H9 (cell line): ENCODE results near the gene ZNF117. TPM values are rescaled to one million over a fixed set of nuclear protein-coding genes. Genes with fewer than 3 reads are reported as not detected.

Experiments used
- DNase-seq: peaks from one replicate; pipeline ENCODE4 v3.0.0-alpha.2; 2017
- H2AFZ ChIP-seq: one replicate; pipeline ENCODE4 v1.6.1; 2013; ENCODE audit warnings: mild to moderate bottlenecking, low read length, control low read depth, moderate library complexity
- H2AK5ac ChIP-seq: 2 replicates; pipeline ENCODE4 v1.6.1; 2013; ENCODE audit warnings: low read length, control low read depth, mixed read lengths; ENCODE audit not compliant: insufficient read length
- H2BK120ac ChIP-seq: one replicate; pipeline ENCODE4 v1.6.1; 2013; ENCODE audit warnings: low read depth, mild to moderate bottlenecking, low read length, control low read depth, inconsistent platforms; ENCODE audit not compliant: poor library complexity, severe bottlenecking
- H2BK12ac ChIP-seq: 2 replicates; pipeline ENCODE4 v1.6.1; 2013; ENCODE audit warnings: low read length, control low read depth, mixed read lengths, low read depth; ENCODE audit not compliant: insufficient read length
- H2BK15ac ChIP-seq: 2 replicates; pipeline ENCODE4 v1.6.1; 2013; ENCODE audit warnings: low read depth, low read length, control low read depth
- H2BK20ac ChIP-seq: one replicate; pipeline ENCODE4 v1.6.1; 2013; ENCODE audit warnings: low read depth, mild to moderate bottlenecking, low read length, control low read depth, inconsistent platforms; ENCODE audit not compliant: poor library complexity, severe bottlenecking
- H2BK5ac ChIP-seq: 2 replicates; pipeline ENCODE4 v1.6.1; 2013; ENCODE audit warnings: low read length, control low read depth, mixed read lengths; ENCODE audit not compliant: insufficient read length
- H3K14ac ChIP-seq: 2 replicates; pipeline ENCODE4 v1.6.1; 2013; ENCODE audit warnings: low read length, control low read depth; ENCODE audit not compliant: insufficient read depth
- H3K18ac ChIP-seq: 2 replicates; pipeline ENCODE4 v1.6.1; 2013; ENCODE audit warnings: low read depth, mild to moderate bottlenecking, mixed read lengths, low read length, control low read depth; ENCODE audit not compliant: insufficient read length
- H3K23ac ChIP-seq: 2 replicates; pipeline ENCODE4 v1.6.1; 2013; ENCODE audit warnings: low read length, control low read depth, mixed read lengths, low read depth; ENCODE audit not compliant: insufficient read length
- H3K23me2 ChIP-seq: 2 replicates; pipeline ENCODE4 v1.6.1; 2013; ENCODE audit warnings: low read depth, mild to moderate bottlenecking, mixed read lengths, low read length, control low read depth; ENCODE audit not compliant: insufficient read length, poor library complexity, severe bottlenecking
- H3K27ac ChIP-seq: 2 replicates; pipeline ENCODE4 v1.5.1; 2013; ENCODE audit warnings: low read length, control low read depth, mixed read lengths, low read depth; ENCODE audit not compliant: insufficient read length
- H3K27me3 ChIP-seq: 2 replicates; pipeline ENCODE4 v1.6.1; 2013; ENCODE audit warnings: low read length, control low read depth, inconsistent platforms; ENCODE audit not compliant: insufficient read depth
- H3K4ac ChIP-seq: 2 replicates; pipeline ENCODE4 v1.6.1; 2013; ENCODE audit warnings: low read depth, mild to moderate bottlenecking, control low read depth, inconsistent platforms, low read length, moderate library complexity
- H3K4me1 ChIP-seq: 2 replicates; pipeline ENCODE4 v1.6.1; 2013; ENCODE audit warnings: low read length, control low read depth, inconsistent platforms; ENCODE audit not compliant: insufficient read depth
- H3K4me2 ChIP-seq: 2 replicates; pipeline ENCODE4 v1.6.1; 2013; ENCODE audit warnings: low read length, control low read depth, mixed read lengths; ENCODE audit not compliant: insufficient read length, insufficient read depth
- H3K56ac ChIP-seq: 2 replicates; pipeline ENCODE4 v1.6.1; 2013; ENCODE audit warnings: low read depth, mild to moderate bottlenecking, mixed read lengths, low read length, control low read depth; ENCODE audit not compliant: insufficient read length
- H3K79me1 ChIP-seq: 2 replicates; pipeline ENCODE4 v1.6.1; 2013; ENCODE audit warnings: low read depth, mild to moderate bottlenecking, moderate library complexity, low read length, control low read depth, inconsistent platforms; ENCODE audit not compliant: insufficient read depth, poor library complexity, severe bottlenecking
- H3K79me2 ChIP-seq: 2 replicates; pipeline ENCODE4 v1.6.1; 2013; ENCODE audit warnings: low read length, control low read depth, inconsistent platforms; ENCODE audit not compliant: insufficient read depth
- H3K9ac ChIP-seq: 2 replicates; pipeline ENCODE4 v1.6.1; 2013; ENCODE audit warnings: low read length, control low read depth, mixed read lengths; ENCODE audit not compliant: insufficient read length; ENCODE audit errors: extremely low read depth
- H3K9me3 ChIP-seq: one replicate; pipeline ENCODE4 v1.6.1; 2013; ENCODE audit warnings: low read depth, low read length, inconsistent platforms; ENCODE audit not compliant: control insufficient read depth
- H3T11ph ChIP-seq: one replicate; pipeline ENCODE4 v1.6.1; 2013; ENCODE audit warnings: mild to moderate bottlenecking, low read length, control low read depth, inconsistent platforms
- H4K20me1 ChIP-seq: one replicate; pipeline ENCODE4 v1.6.1; 2013; ENCODE audit not compliant: control insufficient read depth, insufficient read length, insufficient read depth
- H4K5ac ChIP-seq: 2 replicates; pipeline ENCODE4 v1.6.1; 2013; ENCODE audit warnings: low read depth, mild to moderate bottlenecking, mixed read lengths, low read length, control low read depth; ENCODE audit not compliant: insufficient read length
- H4K8ac ChIP-seq: replicated peaks from 2 replicates; pipeline ENCODE4 v1.6.1; 2013; ENCODE audit warnings: low read length, control low read depth, mixed read lengths, low read depth; ENCODE audit not compliant: insufficient read length
- H4K91ac ChIP-seq: 2 replicates; pipeline ENCODE4 v1.6.1; 2013; ENCODE audit warnings: low read depth, mild to moderate bottlenecking, moderate library complexity, mixed read lengths, low read length, control low read depth; ENCODE audit not compliant: insufficient read length
- H3K27ac Mint-ChIP-seq, 3 experiments: 2 replicates in 2 of 3; 3 replicates in 1 of 3; pipeline ENCODE4 v1.8.0; 2020 to 2021; ENCODE audit warnings: mixed read lengths in 3 of 3, mild to moderate bottlenecking in 1 of 3, moderate library complexity in 1 of 3
- H3K27me3 Mint-ChIP-seq: 2 replicates; pipeline ENCODE4 v1.8.0; 2021; ENCODE audit warnings: low read depth, mild to moderate bottlenecking, moderate library complexity, mixed read lengths
- H3K36me3 Mint-ChIP-seq, 3 experiments: 2 replicates in 2 of 3; 3 replicates in 1 of 3; pipeline ENCODE4 v1.8.0; 2020 to 2021; ENCODE audit warnings: low read depth in 3 of 3, mixed read lengths in 3 of 3; ENCODE audit not compliant: insufficient read depth in 1 of 3
- H3K4me1 Mint-ChIP-seq, 2 experiments: 2 replicates each; pipeline ENCODE4 v1.8.0; 2020; ENCODE audit warnings: mixed read lengths in 2 of 2
- H3K4me3 Mint-ChIP-seq, 2 experiments: 2 replicates in 1 of 2; 3 replicates in 1 of 2; pipeline ENCODE4 v1.8.0; 2020 to 2021; ENCODE audit warnings: mild to moderate bottlenecking in 2 of 2, mixed read lengths in 2 of 2, moderate library complexity in 1 of 2
- H3K9me3 Mint-ChIP-seq, 2 experiments: 2 replicates in 1 of 2; 3 replicates in 1 of 2; pipeline ENCODE4 v1.8.0; 2020; ENCODE audit warnings: mild to moderate bottlenecking in 2 of 2, mixed read lengths in 2 of 2, moderate library complexity in 1 of 2
- CTCF ChIP-seq: fragments of 200-600 bp; sonication (generic); conservative IDR thresholded peaks from 3 replicates; pipeline ENCODE4 v1.8.0; 2021; ENCODE audit warnings: antibody characterized with exemption, mild to moderate bottlenecking
- WGBS: extraction: QIAGEN DNeasy Blood & Tissue Kit; methylation state at CpG from one replicate; pipeline ENCODE4 v1.1.7; 2013; ENCODE audit warnings: missing lambda C conversion rate, low lambda C conversion rate, mixed read lengths; ENCODE audit not compliant: insufficient read length; ENCODE audit errors: extremely low coverage; 5-methylcytosine and 5-hydroxymethylcytosine counted together
- total RNA-seq: library from RNA; stranded (reverse); gene quantifications from 2 replicates; pipeline ENCODE4 v1.2.1, GENCODE V29; 2021

Gene ZNF117
- total RNA-seq, 1 experiment from 2014 or later, result 13.6 TPM

- H3K79me2 ChIP-seq, result no peaks in the 10 kb centered on the region
- no peak for TF ChIP-seq CTCF
- no peak overlapping the region for H3K4me2 ChIP-seq
- no peak overlapping the region for H2AFZ ChIP-seq
- no CpG with 5 or more reads among the region's 7 CpGs for WGBS
- peaks cover 27% of the 10 kb centered on the region for H3K9me3 ChIP-seq
- no peak overlapping the region for H2BK120ac ChIP-seq
- no peak overlapping the region for H3K14ac ChIP-seq
- no peak overlapping the region for H4K8ac ChIP-seq
- no peaks in the 10 kb centered on the region for H3K23me2 ChIP-seq
- H3K4ac ChIP-seq, result no peak overlapping the region
- no peaks in the 10 kb centered on the region for H3K27me3 ChIP-seq
- Mint-ChIP-seq H3K4me1 (no peaks in the 10 kb centered on the region), H3K27me3 (no peaks in the 10 kb centered on the region), H3K36me3 (peaks cover 86 to 94% (median 89%) of the 10 kb centered on the region in 3 experiments), H3K9me3 (peaks cover 88 to 92% of the 10 kb centered on the region in 2 experiments), H3K4me3 (no peak overlapping the region), H3K27ac (no peak overlapping the region)
- no peak overlapping the region for H2BK12ac ChIP-seq
- H3K79me1 ChIP-seq, result no peaks in the 10 kb centered on the region
- no peak overlapping the region for H2BK20ac ChIP-seq
- H2BK5ac ChIP-seq, result no peak overlapping the region
- no peak overlapping the region for H4K91ac ChIP-seq
- no peak overlapping the region for H4K5ac ChIP-seq
- H3K23ac ChIP-seq, result no peak overlapping the region
- H3K4me1 ChIP-seq, result no peaks in the 10 kb centered on the region
- no peak overlapping the region for H2AK5ac ChIP-seq
- no peak overlapping the region for H3K9ac ChIP-seq
- H4K20me1 ChIP-seq, result no peaks in the 10 kb centered on the region
- no peak overlapping the region for H2BK15ac ChIP-seq
- H3T11ph ChIP-seq, result no peak overlapping the region
- no peak for DNase-seq
- no peak overlapping the region for H3K56ac ChIP-seq
- no peak overlapping the region for H3K27ac ChIP-seq
- H3K18ac ChIP-seq, result no peak overlapping the region
Observed at GRCh38 chr7:64990216-64990615, 620 bp downstream of the ZNF117 start.
